GM06990 (cell line): Measurements from ENCODE around the gene HCFC1.

Experiments used
- DNase-seq: peaks from one replicate; pipeline ENCODE4 v3.0.0-alpha.2; 2011; ENCODE audit not compliant: insufficient read length; ENCODE audit errors: extremely low read depth
- H3K27me3 ChIP-seq: replicated peaks from 2 replicates; pipeline ENCODE4 v1.6.0; 2011; ENCODE audit warnings: low read length; ENCODE audit not compliant: control insufficient read depth, insufficient read depth
- H3K36me3 ChIP-seq: 2 replicates; pipeline ENCODE4 v1.5.1; 2011; ENCODE audit warnings: low read length; ENCODE audit not compliant: control insufficient read depth, insufficient read depth
- H3K4me3 ChIP-seq: replicated peaks from 2 replicates; pipeline ENCODE4 v1.5.1; 2011; ENCODE audit warnings: low read depth, mild to moderate bottlenecking, control low read depth, low read length
- CTCF ChIP-seq: IDR thresholded peaks from 2 replicates; pipeline ENCODE4 v1.5.1; 2011; ENCODE audit warnings: low read length, control low read depth, mild to moderate bottlenecking, inconsistent platforms; ENCODE audit not compliant: insufficient read depth, poor library complexity, severe bottlenecking

HCFC1 gene

DNA sequence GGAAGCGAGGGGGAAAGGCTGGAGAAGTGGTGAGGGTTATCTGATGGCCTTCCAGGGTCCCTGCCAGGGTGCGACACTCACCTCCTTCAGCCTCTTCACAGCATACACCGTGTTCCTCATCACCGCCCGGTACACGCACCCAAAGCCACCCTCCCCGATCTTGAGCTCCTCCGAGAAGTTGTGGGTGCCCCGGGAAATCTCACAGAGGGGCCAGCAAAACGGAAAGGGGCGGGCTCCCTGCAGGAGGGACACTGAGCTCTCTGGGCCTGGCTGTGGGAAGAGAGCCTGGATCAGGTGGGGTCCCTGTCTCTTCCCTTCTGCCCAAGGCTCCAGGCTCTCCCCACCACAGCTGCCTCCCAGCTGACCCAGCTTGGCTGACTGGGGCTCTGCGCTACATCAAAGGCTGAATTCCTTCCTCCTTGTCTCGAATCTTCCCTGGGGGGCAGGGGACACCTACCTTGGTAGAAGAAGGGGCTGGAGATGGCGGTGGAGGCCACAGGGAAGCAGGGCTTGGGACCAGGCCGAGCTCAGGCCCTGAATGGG, 47.0 kb upstream of the HCFC1 start:
- H3K4me3 ChIP-seq: peak overlapping the region; percentile 74
- DNase-seq: no peak

DNA sequence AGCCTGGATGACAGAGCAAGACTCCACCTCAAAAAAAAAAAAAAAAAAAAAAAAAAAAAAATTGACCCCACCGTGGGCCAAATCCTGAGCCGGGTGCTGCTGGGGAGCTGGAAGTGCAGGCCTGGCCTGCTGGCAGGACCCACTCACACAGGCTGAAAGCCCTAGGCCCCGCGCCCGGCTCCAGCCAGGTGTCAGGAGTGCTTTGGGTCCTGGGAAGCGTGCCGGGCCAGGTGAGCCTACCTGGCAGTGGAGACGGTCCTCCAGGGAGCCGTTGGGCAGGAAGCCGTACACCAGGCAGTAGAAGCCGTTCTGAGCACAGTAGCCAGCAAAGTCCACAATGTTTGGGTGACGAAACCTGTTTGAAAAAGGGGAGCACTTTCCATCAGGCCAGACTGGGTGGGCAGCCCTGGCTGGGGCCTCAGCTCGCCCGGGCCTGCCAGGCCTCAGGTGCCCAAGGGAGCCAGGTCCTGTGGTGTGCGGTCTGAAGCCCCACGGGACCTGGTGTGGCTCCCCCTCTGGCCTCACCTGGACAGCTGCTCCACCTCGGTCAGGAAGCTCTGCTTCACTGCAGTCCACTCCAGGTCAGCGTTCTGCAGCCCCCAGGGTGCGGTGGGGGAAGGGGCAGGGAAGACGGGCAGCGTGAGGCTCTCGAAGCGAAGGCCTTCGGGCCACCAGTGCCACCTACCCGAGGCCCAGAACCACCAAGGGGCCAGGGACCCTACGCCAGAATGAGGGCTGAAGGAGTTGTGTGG, 46.3 kb upstream of the HCFC1 start:
- Histone ChIP-seq H3K27me3 (no peaks in the 10 kb centered on the region), H3K36me3 (peaks cover 10% of the 10 kb centered on the region), H3K4me3 (peak overlapping the region; percentile 74)
- no peak for TF ChIP-seq CTCF
- no peak for DNase-seq

More for the DNA sequence above, 47.0 kb upstream of the HCFC1 start:
- Histone ChIP-seq H3K27me3 (no peaks in the 10 kb centered on the region), H3K36me3 (peaks cover 9% of the 10 kb centered on the region)
- no peak for TF ChIP-seq CTCF

- no peak for TF ChIP-seq CTCF
- H3K27me3 ChIP-seq: no peaks in the 10 kb centered on the region
- no peak for DNase-seq
- no peak overlapping the region for H3K4me3 ChIP-seq
- peaks cover 11% of the 10 kb centered on the region for H3K36me3 ChIP-seq
Measured at GRCh38 chrX:154016366-154017076, 44.9 kb upstream of the HCFC1 start.

- Histone ChIP-seq H3K27me3 (no peaks in the 10 kb centered on the region), H3K4me3 (no peak overlapping the region), H3K36me3 (peaks cover 11% of the 10 kb centered on the region)
- no peak for DNase-seq
- TF ChIP-seq CTCF: no peak
Measured at GRCh38 chrX:154015581-154016264, 44.1 kb upstream of the HCFC1 start.

GRCh38 chrX:154014429-154015380, 43.1 kb upstream of the HCFC1 start:
- DNase-seq: no peak
- Histone ChIP-seq H3K36me3 (peaks cover 13% of the 10 kb centered on the region), H3K4me3 (no peak overlapping the region), H3K27me3 (no peaks in the 10 kb centered on the region)
- TF ChIP-seq CTCF: no peak
